ENCODE measurements around the gene YPEL2. TPM values are rescaled to one million over a fixed set of nuclear protein-coding genes. Genes with fewer than 3 reads are reported as not detected.
"Not testable (repeated sequence)": the region's sequence is repeated elsewhere in the genome, so short reads cannot be mapped to it uniquely, and the experiment has no call there.

The YPEL2 gene
- total RNA-seq, 6 experiments from 2014 or later, result 2.9 to 8.8 (median 4.6) TPM

DNA sequence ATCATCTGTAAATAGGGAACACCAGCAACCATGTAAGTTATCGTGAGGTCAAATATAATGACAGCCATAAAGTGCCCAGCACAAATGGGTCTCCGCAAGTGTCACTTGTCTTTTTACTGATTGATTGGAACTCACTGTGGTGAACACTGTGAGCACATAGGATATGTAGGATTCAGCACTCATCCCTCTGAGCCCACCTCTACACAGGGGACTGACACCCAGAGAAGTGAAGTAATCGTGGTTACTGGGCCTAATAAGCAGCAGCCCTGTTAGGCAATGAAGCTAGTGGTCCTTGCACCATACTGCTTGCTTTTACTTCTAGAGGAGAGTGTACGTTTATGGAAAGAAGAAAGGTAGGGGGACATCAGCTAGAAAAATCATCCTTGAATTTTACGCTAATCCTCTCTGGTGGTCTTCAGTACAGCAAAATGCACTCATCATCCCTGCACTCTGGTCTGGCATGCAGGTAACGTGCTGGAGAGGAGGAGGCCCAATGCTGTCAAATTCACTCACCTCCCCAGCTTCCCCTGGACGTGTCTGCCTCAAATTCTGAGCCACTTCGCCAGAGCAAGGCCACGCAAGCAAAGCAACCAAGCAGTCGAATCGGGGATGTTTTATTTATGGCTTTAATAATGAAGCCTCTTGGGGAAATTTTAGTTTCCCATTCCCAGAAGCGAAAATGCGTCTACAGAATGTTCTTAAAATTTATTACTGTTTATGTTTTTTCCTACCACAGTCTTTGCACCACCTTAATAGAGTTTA is 74.7 kb downstream of the YPEL2 start:
- Mint-ChIP-seq H3K9me3 (peaks cover 15% of the 10 kb centered on the region), H3K27ac (peak overlapping the region; percentile 80), H3K36me3 (ENCODE audit: low read depth) (peaks cover 12% of the 10 kb centered on the region), H3K4me3 (peak overlapping the region; percentile 76; the same call in 1 of the 2 replicates), H3K27me3 (ENCODE audit: insufficient read depth) (peaks cover 2% of the 10 kb centered on the region; the same call in 1 of the 2 replicates), H3K4me1 (ENCODE audit: low read depth) (peaks cover 26% of the 10 kb centered on the region)
- DNase-seq, result no peak
- TF ChIP-seq, protein P1, sequence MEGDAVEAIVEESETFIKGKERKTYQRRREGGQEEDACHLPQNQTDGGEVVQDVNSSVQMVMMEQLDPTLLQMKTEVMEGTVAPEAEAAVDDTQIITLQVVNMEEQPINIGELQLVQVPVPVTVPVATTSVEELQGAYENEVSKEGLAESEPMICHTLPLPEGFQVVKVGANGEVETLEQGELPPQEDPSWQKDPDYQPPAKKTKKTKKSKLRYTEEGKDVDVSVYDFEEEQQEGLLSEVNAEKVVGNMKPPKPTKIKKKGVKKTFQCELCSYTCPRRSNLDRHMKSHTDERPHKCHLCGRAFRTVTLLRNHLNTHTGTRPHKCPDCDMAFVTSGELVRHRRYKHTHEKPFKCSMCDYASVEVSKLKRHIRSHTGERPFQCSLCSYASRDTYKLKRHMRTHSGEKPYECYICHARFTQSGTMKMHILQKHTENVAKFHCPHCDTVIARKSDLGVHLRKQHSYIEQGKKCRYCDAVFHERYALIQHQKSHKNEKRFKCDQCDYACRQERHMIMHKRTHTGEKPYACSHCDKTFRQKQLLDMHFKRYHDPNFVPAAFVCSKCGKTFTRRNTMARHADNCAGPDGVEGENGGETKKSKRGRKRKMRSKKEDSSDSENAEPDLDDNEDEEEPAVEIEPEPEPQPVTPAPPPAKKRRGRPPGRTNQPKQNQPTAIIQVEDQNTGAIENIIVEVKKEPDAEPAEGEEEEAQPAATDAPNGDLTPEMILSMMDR (IDR thresholded peaks at IDR 0.05), result no peak

GRCh38 chr17:59406808-59407381 is 75.4 kb downstream of the YPEL2 start:
- Mint-ChIP-seq H3K4me3 (peak overlapping the region; percentile 76), H3K9me3 (peaks cover 17% of the 10 kb centered on the region), H3K27me3 (ENCODE audit: insufficient read depth) (peaks cover 2% of the 10 kb centered on the region; the same call in 1 of the 2 replicates), H3K4me1 (ENCODE audit: low read depth) (peaks cover 18% of the 10 kb centered on the region), H3K36me3 (ENCODE audit: low read depth) (peaks cover 12% of the 10 kb centered on the region), H3K27ac (peak overlapping the region; percentile 80)
- TF ChIP-seq, protein P1 (IDR thresholded peaks at IDR 0.05), result no peak
- DNase-seq, result peak; percentile 64

GRCh38 chr17:59409336-59410048 is 78.0 kb downstream of the YPEL2 start:
- no peak overlapping the region for H3K4me3 Mint-ChIP-seq
- DNase-seq, result no peak
- peaks cover 17% of the 10 kb centered on the region for H3K9me3 Mint-ChIP-seq
- peaks cover 12% of the 10 kb centered on the region for H3K36me3 Mint-ChIP-seq (ENCODE audit: low read depth)
- H3K4me1 Mint-ChIP-seq (ENCODE audit: low read depth), result peaks cover 18% of the 10 kb centered on the region
- no peak overlapping the region for H3K27ac Mint-ChIP-seq
- TF ChIP-seq, protein P1 (IDR thresholded peaks at IDR 0.05), result no peak
- peaks cover 2% of the 10 kb centered on the region; the same call in 1 of the 2 replicates for H3K27me3 Mint-ChIP-seq (ENCODE audit: insufficient read depth)

GRCh38 chr17:59410049-59410437 is 78.6 kb downstream of the YPEL2 start:
- H3K4me1 Mint-ChIP-seq (ENCODE audit: low read depth), result peaks cover 18% of the 10 kb centered on the region
- H3K9me3 Mint-ChIP-seq, result peaks cover 17% of the 10 kb centered on the region
- H3K36me3 Mint-ChIP-seq (ENCODE audit: low read depth), result peaks cover 12% of the 10 kb centered on the region
- no peak overlapping the region for H3K27ac Mint-ChIP-seq
- peaks cover 2% of the 10 kb centered on the region; the same call in 1 of the 2 replicates for H3K27me3 Mint-ChIP-seq (ENCODE audit: insufficient read depth)
- TF ChIP-seq, protein P1 (IDR thresholded peaks at IDR 0.05), result no peak
- no peak overlapping the region for H3K4me3 Mint-ChIP-seq
- no peak for DNase-seq

GRCh38 chr17:59412431-59412830 is 81.0 kb downstream of the YPEL2 start:
- Mint-ChIP-seq H3K9me3 (peaks cover 17% of the 10 kb centered on the region), H3K36me3 (ENCODE audit: low read depth) (peaks cover 12% of the 10 kb centered on the region)
- not testable (repeated sequence) for H3K4me1 Mint-ChIP-seq (ENCODE audit: low read depth); H3K27me3 Mint-ChIP-seq (ENCODE audit: insufficient read depth); DNase-seq; H3K4me3 Mint-ChIP-seq; H3K27ac Mint-ChIP-seq

Data from HFFc6 (cell line).